Left ventricle myocardium inferior (tissue), 1 donor: ENCODE results near the gene SPHKAP. TPM values are rescaled to one million over a fixed set of nuclear protein-coding genes. Genes with fewer than 3 reads are reported as not detected.

Experiments used
- DNase-seq: peaks from one replicate; pipeline ENCODE4 v3.0.0-alpha.2; 2020
- H3K27ac ChIP-seq: fragments of 200-600 bp; replicated peaks from 2 replicates; pipeline ENCODE4 v1.8.0; 2021
- H3K27me3 ChIP-seq: fragments of 200-600 bp; 2 replicates; pipeline ENCODE4 v1.8.0; 2021; ENCODE audit warnings: low read depth
- H3K36me3 ChIP-seq: fragments of 200-600 bp; 2 replicates; pipeline ENCODE4 v1.8.0; 2021
- H3K4me1 ChIP-seq: fragments of 200-600 bp; 2 replicates; pipeline ENCODE4 v1.8.0; 2021
- H3K4me3 ChIP-seq: fragments of 200-600 bp; 2 replicates; pipeline ENCODE4 v1.8.0; 2021; ENCODE audit warnings: mild to moderate bottlenecking, moderate library complexity
- H3K9me3 ChIP-seq: fragments of 200-600 bp; replicated peaks from 2 replicates; pipeline ENCODE4 v1.8.0; 2021
- CTCF ChIP-seq: fragments of 200-600 bp; IDR thresholded peaks from 2 replicates; pipeline ENCODE4 v1.8.0; 2021; ENCODE audit warnings: antibody characterized with exemption, mild to moderate bottlenecking, borderline replicate concordance
- intact Hi-C: fragments of 100-400 bp; cut with micrococcal nuclease; formaldehyde crosslinking; loops from one replicate; pipeline ENCODE4 v1.11.0; 2022
- total RNA-seq: library from RNA; stranded (reverse); fragmentation: NEBNext Ultra II Directional; extraction: Animal tissue kit (Norgen Biotek cat#: 25700); gene quantifications from one replicate; pipeline ENCODE4 v1.2.1, GENCODE V29; 2021
- donor health status: DM: no; HTN: yes; CAD: no; lungs with severe emphysema.

Gene SPHKAP
- total RNA-seq, 1 donor from 2014 or later, result 100 TPM

DNA sequence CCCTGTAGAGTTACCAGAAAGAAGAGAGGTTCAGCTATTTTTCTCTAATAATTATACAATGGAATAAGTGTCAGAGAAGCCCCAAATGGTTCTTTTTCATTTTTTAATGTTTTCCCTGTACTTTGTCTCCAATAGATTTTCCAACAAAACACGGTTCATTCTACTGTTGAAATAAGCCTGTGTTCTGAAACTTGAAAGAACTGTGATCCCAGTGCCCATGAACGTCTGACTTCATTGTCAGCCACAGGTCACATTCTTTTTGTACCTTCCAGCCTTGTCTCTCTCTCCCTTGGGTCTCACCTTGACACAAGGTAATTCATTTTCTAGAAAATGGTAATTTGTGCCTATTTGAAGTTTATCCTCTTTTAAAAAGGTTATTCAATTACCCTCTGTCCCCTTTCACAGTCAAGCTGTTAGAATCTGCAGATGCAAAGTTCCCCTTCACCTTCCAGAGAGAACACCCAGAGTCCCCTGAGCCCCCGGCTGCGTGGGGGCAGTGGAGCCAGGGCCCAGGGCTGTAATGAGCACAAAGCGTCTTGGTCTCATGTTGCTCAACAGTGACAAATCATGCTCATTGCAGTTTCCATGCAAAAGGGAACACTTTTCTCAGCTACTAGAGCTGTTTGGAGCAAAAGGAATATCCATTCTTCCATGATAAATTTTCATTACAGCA is 115.2 kb downstream of the SPHKAP start:
- H3K9me3 ChIP-seq, result no peaks in the 10 kb centered on the region
- DNase-seq, result no peak
- H3K4me1 ChIP-seq, result peaks cover 27% of the 10 kb centered on the region
- no peak for TF ChIP-seq CTCF
- no peaks in the 10 kb centered on the region for H3K36me3 ChIP-seq
- no peak overlapping the region for H3K4me3 ChIP-seq
- no peaks in the 10 kb centered on the region for H3K27me3 ChIP-seq
- intact Hi-C loops, result no loop called here
- H3K27ac ChIP-seq, result no peak overlapping the region

DNA sequence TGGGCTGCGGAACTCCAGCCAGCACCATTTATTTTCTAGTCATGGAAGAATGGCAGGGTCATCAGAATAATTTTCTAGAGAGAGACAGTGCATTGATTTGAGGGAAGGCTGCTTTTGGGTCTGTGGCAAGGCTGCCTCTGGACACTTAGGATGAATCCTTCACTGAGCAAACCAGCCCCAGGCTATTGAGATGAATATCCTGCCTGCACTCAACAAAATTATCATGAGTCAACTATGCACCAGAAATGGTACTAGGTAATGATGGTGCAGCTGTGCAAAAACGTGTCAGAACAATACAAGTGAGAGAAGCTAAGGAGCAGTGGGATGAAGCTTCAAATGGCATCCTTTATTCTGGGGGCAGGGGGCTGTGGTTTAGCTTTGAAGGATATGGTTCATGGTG is 115.8 kb downstream of the SPHKAP start:
- Histone ChIP-seq H3K4me1 (peaks cover 27% of the 10 kb centered on the region), H3K36me3 (no peaks in the 10 kb centered on the region), H3K9me3 (no peaks in the 10 kb centered on the region), H3K4me3 (no peak overlapping the region), H3K27me3 (no peaks in the 10 kb centered on the region), H3K27ac (no peak overlapping the region)
- intact Hi-C loops, result no loop called here
- no peak for TF ChIP-seq CTCF
- no peak for DNase-seq

DNA sequence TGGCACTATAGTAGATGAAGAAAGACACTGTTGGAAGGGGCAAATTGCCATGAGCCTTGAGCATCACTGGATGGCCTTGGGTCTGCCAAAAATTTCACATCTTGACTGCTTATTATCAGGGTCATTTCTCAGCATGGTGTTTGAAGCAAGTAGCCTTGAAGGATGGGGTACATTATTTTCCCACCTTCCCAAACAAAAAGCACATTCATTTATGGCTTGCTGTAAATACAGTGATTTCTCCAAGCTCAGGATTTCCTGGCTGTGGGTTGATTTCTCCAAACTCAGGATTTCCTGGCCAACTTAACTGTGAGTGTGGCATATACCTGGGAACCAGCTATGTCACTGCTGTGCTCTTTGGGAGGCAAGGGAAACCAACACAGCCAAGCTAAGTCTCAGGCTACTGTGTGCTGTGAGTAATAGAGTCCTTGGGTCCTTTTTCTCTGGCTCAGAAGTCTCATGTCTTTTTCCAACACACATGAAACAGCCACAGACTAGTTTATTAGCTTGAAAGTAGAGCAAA is 116.6 kb downstream of the SPHKAP start:
- H3K36me3 ChIP-seq, result no peaks in the 10 kb centered on the region
- no peaks in the 10 kb centered on the region for H3K9me3 ChIP-seq
- no peak for DNase-seq
- peaks cover 33% of the 10 kb centered on the region for H3K4me1 ChIP-seq
- no peaks in the 10 kb centered on the region for H3K27me3 ChIP-seq
- intact Hi-C loops, result no loop called here
- H3K27ac ChIP-seq, result no peak overlapping the region
- H3K4me3 ChIP-seq, result no peak overlapping the region
- TF ChIP-seq CTCF, result no peak

DNA sequence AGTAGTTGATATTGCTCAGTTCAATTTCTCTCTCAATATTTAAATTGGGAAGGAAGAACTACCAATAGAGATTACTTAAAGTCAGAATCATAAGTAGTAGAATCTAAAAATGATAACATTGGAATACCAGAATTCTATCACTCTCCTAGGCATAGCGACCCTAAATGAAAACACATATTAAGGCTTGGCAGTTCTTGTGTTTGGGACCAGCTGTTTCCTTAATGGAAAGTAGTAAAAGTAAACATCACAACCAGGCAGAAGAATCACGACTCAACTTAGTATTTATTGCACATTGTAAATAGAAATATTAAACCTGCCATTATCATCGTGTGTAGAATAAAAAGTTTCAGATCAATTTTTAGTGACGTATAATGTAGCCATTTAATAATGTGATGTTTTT is 117.5 kb downstream of the SPHKAP start:
- no peak for TF ChIP-seq CTCF
- H3K27ac ChIP-seq, result no peak overlapping the region
- no peaks in the 10 kb centered on the region for H3K27me3 ChIP-seq
- DNase-seq, result no peak
- no peaks in the 10 kb centered on the region for H3K36me3 ChIP-seq
- intact Hi-C loops, result no loop called here
- peaks cover 41% of the 10 kb centered on the region for H3K4me1 ChIP-seq
- no peaks in the 10 kb centered on the region for H3K9me3 ChIP-seq
- H3K4me3 ChIP-seq, result no peak overlapping the region

DNA sequence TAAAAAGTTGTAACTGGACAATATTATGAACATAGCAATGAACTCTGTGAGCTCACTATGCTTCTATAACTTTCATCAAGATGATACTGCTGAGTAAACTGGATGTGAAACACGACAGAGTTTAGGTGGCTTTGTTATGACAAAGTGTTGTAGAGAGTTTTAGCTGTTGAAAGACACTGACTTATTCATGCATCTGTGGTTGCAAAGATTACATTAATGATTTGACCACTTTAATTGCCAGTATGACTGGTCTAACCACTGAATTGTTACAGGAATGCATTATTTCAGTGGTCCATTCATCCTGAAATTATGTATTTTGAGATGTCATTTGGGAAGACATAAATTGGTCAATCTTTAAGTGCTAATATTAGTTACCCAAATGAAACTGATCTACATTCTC is 117.9 kb downstream of the SPHKAP start:
- H3K36me3 ChIP-seq, result no peaks in the 10 kb centered on the region
- no peak overlapping the region for H3K27ac ChIP-seq
- peaks cover 46% of the 10 kb centered on the region for H3K4me1 ChIP-seq
- H3K27me3 ChIP-seq, result no peaks in the 10 kb centered on the region
- TF ChIP-seq CTCF, result no peak
- no peaks in the 10 kb centered on the region for H3K9me3 ChIP-seq
- no peak for DNase-seq
- intact Hi-C loops, result no loop called here
- no peak overlapping the region for H3K4me3 ChIP-seq
